HepG2 (cell line): ENCODE results near the gene ACSL5. TPM values are rescaled to one million over a fixed set of nuclear protein-coding genes. Genes with fewer than 3 reads are reported as not detected.

Experiments
- AGO1 ChIP-seq: fragments of 200-400 bp; formaldehyde crosslinking; IDR thresholded peaks from 2 replicates; pipeline ENCODE4 v1.6.1; 2017; ENCODE audit warnings: mild to moderate bottlenecking, low read depth, low read length, moderate library complexity; ENCODE audit not compliant: poor library complexity, severe bottlenecking
- ATRX ChIP-seq: sonication (generic); formaldehyde crosslinking; IDR thresholded peaks from 2 replicates; pipeline ENCODE4 v1.4.0; 2020; ENCODE audit warnings: missing genetic modification reagents, borderline replicate concordance
- CBX1 ChIP-seq: IDR thresholded peaks from one replicate; pipeline ENCODE4 v1.6.1; 2016; ENCODE audit warnings: antibody characterized with exemption, low read depth
- CCAR2 ChIP-seq: fragments of 200-400 bp; formaldehyde crosslinking; optimal IDR thresholded peaks from 2 replicates; pipeline ENCODE3; 2018; ENCODE audit warnings: low read depth, mild to moderate bottlenecking, low read length, moderate library complexity
- CHD2 ChIP-seq: IDR thresholded peaks from 2 replicates; pipeline ENCODE4 v1.6.1; 2011; ENCODE audit warnings: low read depth, low read length, improper control_type of control experiment
- ERF ChIP-seq: IDR thresholded peaks from 2 replicates; pipeline ENCODE4 v1.6.1; 2018; ENCODE audit warnings: missing biosample characterization, missing genetic modification reagents
- FOSL2 ChIP-seq: sonication (generic); formaldehyde crosslinking; IDR thresholded peaks from 2 replicates; pipeline ENCODE4 v1.4.0; 2020; ENCODE audit warnings: missing genetic modification reagents
- HDAC6 ChIP-seq: fragments of 200-600 bp; sonication (generic); IDR thresholded peaks from 2 replicates; pipeline ENCODE4 v1.7.0; 2017; ENCODE audit warnings: mild to moderate bottlenecking, antibody characterized with exemption, low read length, low read depth
- HES4 ChIP-seq: sonication (generic); formaldehyde crosslinking; IDR thresholded peaks from 2 replicates; pipeline ENCODE4 v1.9.0; 2021; ENCODE audit warnings: mild to moderate bottlenecking, missing genetic modification reagents, borderline replicate concordance
- HNRNPH1 ChIP-seq: fragments of 200-400 bp; formaldehyde crosslinking; optimal IDR thresholded peaks from 2 replicates; pipeline ENCODE3; 2017; ENCODE audit warnings: mild to moderate bottlenecking, low read depth, low read length
- MXD1 ChIP-seq: sonication (generic); formaldehyde crosslinking; IDR thresholded peaks from 2 replicates; pipeline ENCODE4 v1.4.0; 2020; ENCODE audit warnings: mild to moderate bottlenecking, missing genetic modification reagents
- PAWR ChIP-seq: sonication (generic); formaldehyde crosslinking; IDR thresholded peaks from 2 replicates; pipeline ENCODE4 v1.4.0; 2020; ENCODE audit warnings: missing genetic modification reagents, mild to moderate bottlenecking, borderline replicate concordance
- RAD51 ChIP-seq: fragments of 450-650 bp; IDR thresholded peaks from 2 replicates; pipeline ENCODE4 v1.6.1; 2016; ENCODE audit warnings: borderline replicate concordance
- TBX3 ChIP-seq: fragments of 450-650 bp; IDR thresholded peaks from 2 replicates; pipeline ENCODE4 v1.6.1; 2017; ENCODE audit warnings: antibody characterized with exemption, mild to moderate bottlenecking, inconsistent platforms, borderline replicate concordance
- TCF7 ChIP-seq: sonication (generic); IDR thresholded peaks from 2 replicates; pipeline ENCODE4 v1.6.1; 2016; ENCODE audit warnings: antibody characterized with exemption, low read depth
- TOE1 ChIP-seq: sonication (generic); formaldehyde crosslinking; IDR thresholded peaks from 2 replicates; pipeline ENCODE4 v1.4.0; 2020; ENCODE audit warnings: mild to moderate bottlenecking, missing genetic modification reagents
- ZNF101 ChIP-seq: sonication (generic); formaldehyde crosslinking; IDR thresholded peaks from 2 replicates; pipeline ENCODE4 v1.4.0; 2020; ENCODE audit warnings: mild to moderate bottlenecking, low read depth, missing genetic modification reagents, borderline replicate concordance
- ZNF180 ChIP-seq: sonication (generic); formaldehyde crosslinking; IDR thresholded peaks from 2 replicates; pipeline ENCODE4 v1.4.0; 2020; ENCODE audit warnings: low read depth, missing genetic modification reagents, borderline replicate concordance
- ZNF598 ChIP-seq: sonication (generic); formaldehyde crosslinking; IDR thresholded peaks from 2 replicates; pipeline ENCODE4 v1.5.1; 2020; ENCODE audit warnings: mild to moderate bottlenecking, missing genetic modification reagents, borderline replicate concordance
- ZNF839 ChIP-seq: sonication (generic); formaldehyde crosslinking; IDR thresholded peaks from 2 replicates; pipeline ENCODE4 v1.4.0; 2020; ENCODE audit warnings: missing genetic modification reagents, mild to moderate bottlenecking, borderline replicate concordance
- polyA plus RNA-seq, 8 experiments: library from polyadenylated mRNA; depleted of rRNA in 3 of 8; stranded (reverse) in 7 of 8; unstranded in 1 of 8; fragments of >200 nt; fragmentation: Illumina TruSeq in 4 of 8; extraction: Trizol in 4 of 8; gene quantifications; 2 replicates each; pipeline versions ENCODE4 v1.2.1 to v1.2.3, GENCODE V29; 2011 to 2016; ENCODE audit warnings: low read depth in 4 of 8, missing spikeins in 1 of 8, mixed read lengths in 1 of 8; ENCODE audit not compliant: insufficient read depth in 1 of 8
- total RNA-seq, 5 experiments: library from RNA; depleted of rRNA; stranded (reverse); fragments of >200 nt; fragmentation: Illumina TruSeq; extraction: Trizol; gene quantifications; 2 replicates each; pipeline ENCODE4 v1.2.3, GENCODE V29; 2016; ENCODE audit warnings: low read depth in 1 of 5
- TF ChIP-seq, protein P1 (sequence below): sonication (generic); formaldehyde crosslinking; IDR thresholded peaks from 2 replicates; pipeline ENCODE4 v1.5.0; 2020; ENCODE audit warnings: mild to moderate bottlenecking, missing genetic modification reagents
- TF ChIP-seq, protein P2 (sequence below): sonication (generic); formaldehyde crosslinking; IDR thresholded peaks from 2 replicates; pipeline ENCODE4 v1.5.0; 2020; ENCODE audit warnings: missing genetic modification reagents, mild to moderate bottlenecking, borderline replicate concordance
- TF ChIP-seq, protein P3 (sequence below): sonication (generic); formaldehyde crosslinking; IDR thresholded peaks from 2 replicates; pipeline ENCODE4 v1.4.0; 2020; ENCODE audit warnings: missing genetic modification reagents
- TF ChIP-seq, protein P4 (sequence below): sonication (generic); formaldehyde crosslinking; IDR thresholded peaks from 2 replicates; pipeline ENCODE4 v1.8.0; 2022; ENCODE audit warnings: missing genetic modification reagents, low read depth, mild to moderate bottlenecking, borderline replicate concordance

ACSL5 gene
- total and polyA plus RNA-seq, 2 of the 13 experiments (the other 11 are each of a cell fraction or from before 2014, with no cell fraction given): 56.4 to 82.5 TPM

DNA sequence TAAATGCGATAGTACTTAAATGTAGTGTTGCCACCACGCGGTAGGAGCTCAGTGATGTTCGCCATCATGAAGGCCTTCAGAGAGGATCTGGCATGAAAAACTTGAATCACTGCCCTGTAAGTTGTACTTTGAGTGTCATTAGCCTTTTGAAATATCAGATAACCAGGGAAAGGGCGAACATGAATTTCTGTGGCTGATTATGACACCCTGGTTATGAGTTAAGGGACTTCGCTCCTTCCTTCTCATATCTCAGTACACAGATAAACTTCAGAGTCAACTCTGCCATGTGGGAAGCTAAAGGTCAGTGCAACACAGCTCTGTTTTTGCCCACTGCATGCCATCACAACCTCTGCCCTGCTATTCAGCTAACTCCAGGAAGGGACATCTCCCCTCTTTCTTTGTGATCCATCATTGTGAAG is 8.9 kb upstream of the ACSL5 start (continued):
- TF ChIP-seq, protein P1, sequence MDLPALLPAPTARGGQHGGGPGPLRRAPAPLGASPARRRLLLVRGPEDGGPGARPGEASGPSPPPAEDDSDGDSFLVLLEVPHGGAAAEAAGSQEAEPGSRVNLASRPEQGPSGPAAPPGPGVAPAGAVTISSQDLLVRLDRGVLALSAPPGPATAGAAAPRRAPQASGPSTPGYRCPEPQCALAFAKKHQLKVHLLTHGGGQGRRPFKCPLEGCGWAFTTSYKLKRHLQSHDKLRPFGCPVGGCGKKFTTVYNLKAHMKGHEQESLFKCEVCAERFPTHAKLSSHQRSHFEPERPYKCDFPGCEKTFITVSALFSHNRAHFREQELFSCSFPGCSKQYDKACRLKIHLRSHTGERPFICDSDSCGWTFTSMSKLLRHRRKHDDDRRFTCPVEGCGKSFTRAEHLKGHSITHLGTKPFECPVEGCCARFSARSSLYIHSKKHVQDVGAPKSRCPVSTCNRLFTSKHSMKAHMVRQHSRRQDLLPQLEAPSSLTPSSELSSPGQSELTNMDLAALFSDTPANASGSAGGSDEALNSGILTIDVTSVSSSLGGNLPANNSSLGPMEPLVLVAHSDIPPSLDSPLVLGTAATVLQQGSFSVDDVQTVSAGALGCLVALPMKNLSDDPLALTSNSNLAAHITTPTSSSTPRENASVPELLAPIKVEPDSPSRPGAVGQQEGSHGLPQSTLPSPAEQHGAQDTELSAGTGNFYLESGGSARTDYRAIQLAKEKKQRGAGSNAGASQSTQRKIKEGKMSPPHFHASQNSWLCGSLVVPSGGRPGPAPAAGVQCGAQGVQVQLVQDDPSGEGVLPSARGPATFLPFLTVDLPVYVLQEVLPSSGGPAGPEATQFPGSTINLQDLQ (CRISPR knock-in tag): 0 out of 2 replicates have a peak, but pooled peaks have one; percentile 44
- TF ChIP-seq, protein P2, sequence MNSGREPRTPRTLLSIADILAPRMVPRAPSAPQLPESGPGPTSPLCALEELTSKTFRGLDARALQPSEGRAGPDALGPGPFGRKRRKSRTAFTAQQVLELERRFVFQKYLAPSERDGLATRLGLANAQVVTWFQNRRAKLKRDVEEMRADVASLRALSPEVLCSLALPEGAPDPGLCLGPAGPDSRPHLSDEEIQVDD: no peak
- no peak for TF ChIP-seq TOE1 (CRISPR knock-in tag)
- TF ChIP-seq ZNF598 (CRISPR knock-in tag): no peak
- TF ChIP-seq TCF7: peak; percentile 64
- TF ChIP-seq TBX3: 0 out of 2 replicates have a peak, but pooled peaks have one; percentile 32
- TF ChIP-seq HNRNPH1: no peak
- no peak for TF ChIP-seq ZNF180 (CRISPR knock-in tag)
- no peak for TF ChIP-seq ATRX (CRISPR knock-in tag)
- TF ChIP-seq ZNF839: no peak
- no peak for TF ChIP-seq CHD2
- no peak for TF ChIP-seq HDAC6
- TF ChIP-seq, protein P3, sequence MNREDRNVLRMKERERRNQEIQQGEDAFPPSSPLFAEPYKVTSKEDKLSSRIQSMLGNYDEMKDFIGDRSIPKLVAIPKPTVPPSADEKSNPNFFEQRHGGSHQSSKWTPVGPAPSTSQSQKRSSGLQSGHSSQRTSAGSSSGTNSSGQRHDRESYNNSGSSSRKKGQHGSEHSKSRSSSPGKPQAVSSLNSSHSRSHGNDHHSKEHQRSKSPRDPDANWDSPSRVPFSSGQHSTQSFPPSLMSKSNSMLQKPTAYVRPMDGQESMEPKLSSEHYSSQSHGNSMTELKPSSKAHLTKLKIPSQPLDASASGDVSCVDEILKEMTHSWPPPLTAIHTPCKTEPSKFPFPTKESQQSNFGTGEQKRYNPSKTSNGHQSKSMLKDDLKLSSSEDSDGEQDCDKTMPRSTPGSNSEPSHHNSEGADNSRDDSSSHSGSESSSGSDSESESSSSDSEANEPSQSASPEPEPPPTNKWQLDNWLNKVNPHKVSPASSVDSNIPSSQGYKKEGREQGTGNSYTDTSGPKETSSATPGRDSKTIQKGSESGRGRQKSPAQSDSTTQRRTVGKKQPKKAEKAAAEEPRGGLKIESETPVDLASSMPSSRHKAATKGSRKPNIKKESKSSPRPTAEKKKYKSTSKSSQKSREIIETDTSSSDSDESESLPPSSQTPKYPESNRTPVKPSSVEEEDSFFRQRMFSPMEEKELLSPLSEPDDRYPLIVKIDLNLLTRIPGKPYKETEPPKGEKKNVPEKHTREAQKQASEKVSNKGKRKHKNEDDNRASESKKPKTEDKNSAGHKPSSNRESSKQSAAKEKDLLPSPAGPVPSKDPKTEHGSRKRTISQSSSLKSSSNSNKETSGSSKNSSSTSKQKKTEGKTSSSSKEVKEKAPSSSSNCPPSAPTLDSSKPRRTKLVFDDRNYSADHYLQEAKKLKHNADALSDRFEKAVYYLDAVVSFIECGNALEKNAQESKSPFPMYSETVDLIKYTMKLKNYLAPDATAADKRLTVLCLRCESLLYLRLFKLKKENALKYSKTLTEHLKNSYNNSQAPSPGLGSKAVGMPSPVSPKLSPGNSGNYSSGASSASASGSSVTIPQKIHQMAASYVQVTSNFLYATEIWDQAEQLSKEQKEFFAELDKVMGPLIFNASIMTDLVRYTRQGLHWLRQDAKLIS (CRISPR knock-in tag): no peak
- no peak for TF ChIP-seq ERF
- no peak for TF ChIP-seq PAWR (CRISPR knock-in tag)
- TF ChIP-seq, protein P4, sequence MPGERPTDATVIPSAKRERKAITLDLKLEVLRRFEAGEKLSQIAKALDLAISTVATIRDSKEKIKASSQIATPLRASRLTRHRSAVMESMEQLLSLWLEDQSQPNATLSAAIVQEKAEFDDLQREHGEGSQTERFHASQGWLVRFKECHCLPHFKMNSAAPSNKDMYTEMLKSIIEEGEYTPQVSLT (CRISPR knock-in tag): no peak
- no peak for TF ChIP-seq AGO1
- no peak for TF ChIP-seq CCAR2
- TF ChIP-seq HES4 (CRISPR knock-in tag): no peak
- TF ChIP-seq FOSL2: peak; percentile 52
- TF ChIP-seq ZNF101 (CRISPR knock-in tag): no peak
- no peak for TF ChIP-seq CBX1
- TF ChIP-seq RAD51: no peak
- TF ChIP-seq MXD1 (CRISPR knock-in tag): no peak
